ENCODE data around the gene RASA2. TPM values are rescaled to one million over a fixed set of nuclear protein-coding genes. Genes with fewer than 3 reads are reported as not detected.

RASA2 gene
- total and polyA plus RNA-seq, 8 donors: 2.6 to 32.1 (median 10.9) TPM

GRCh38 chr3:141525814-141526213 lies 39.0 kb downstream of the RASA2 start:
- H3K4me1 ChIP-seq: peaks cover 11 to 55% (median 28%) of the 10 kb centered on the region in 4 donors
- H3K27me3 ChIP-seq: no peaks in the 10 kb centered on the region
- 17 to 64% (median 38%) methylated on average over 2 of the region's 2 CpGs for WGBS, 5 donors
- H3K9me3 ChIP-seq: no peaks in the 10 kb centered on the region
- intact Hi-C loops (cut with DNase I; ENCODE audit: low total_unique reads): no loop called here
- peaks cover 0 to 25% (median 11%) of the 10 kb centered on the region in 4 donors for H3K36me3 ChIP-seq
- no peak overlapping the region for H3K27ac ChIP-seq
- H3K4me3 ChIP-seq: no peak overlapping the region
- TF ChIP-seq POLR2A (IDR thresholded peaks at IDR 0.05): no peak
- TF ChIP-seq CTCF (IDR thresholded peaks at IDR 0.05): no peak
- TF ChIP-seq EP300 (IDR thresholded peaks at IDR 0.05): no peak
- no peak for TF ChIP-seq POLR2AphosphoS5 (IDR thresholded peaks at IDR 0.05)
- DNase-seq: peak in 1 of 2 donors; percentile 12

GRCh38 chr3:141526709-141527108 lies 39.9 kb downstream of the RASA2 start:
- intact Hi-C loops (cut with DNase I; ENCODE audit: low total_unique reads): no loop called here

GRCh38 chr3:141528800-141529199 lies 42.0 kb downstream of the RASA2 start:
- 88 to 98% (median 92%) methylated on average over 1 of the region's 1 CpG for WGBS, 5 donors
- H3K9me3 ChIP-seq: no peaks in the 10 kb centered on the region

More at GRCh38 chr3:141526709-141527108, 39.9 kb downstream of the RASA2 start:
- Histone ChIP-seq H3K9me3 (no peaks in the 10 kb centered on the region), H3K4me1 (peaks cover 11 to 59% (median 28%) of the 10 kb centered on the region in 4 donors), H3K36me3 (peaks cover 0 to 25% (median 11%) of the 10 kb centered on the region in 4 donors), H3K27me3 (no peaks in the 10 kb centered on the region), H3K27ac (no peak overlapping the region), H3K4me3 (no peak overlapping the region)
- no peak for TF ChIP-seq CTCF (IDR thresholded peaks at IDR 0.05)
- TF ChIP-seq POLR2AphosphoS5 (IDR thresholded peaks at IDR 0.05): no peak
- no peak for TF ChIP-seq EP300 (IDR thresholded peaks at IDR 0.05)
- no peak for TF ChIP-seq POLR2A (IDR thresholded peaks at IDR 0.05)
- DNase-seq: no peak

GRCh38 chr3:141529256-141529655 lies 42.4 kb downstream of the RASA2 start:
- Histone ChIP-seq H3K4me1 (peaks cover 11 to 52% (median 24%) of the 10 kb centered on the region in 4 donors), H3K36me3 (peaks cover 0 to 4% (median 0%) of the 10 kb centered on the region in 4 donors), H3K27me3 (no peaks in the 10 kb centered on the region), H3K27ac (peak overlapping the region in 1 of 5 donors; percentile 24), H3K4me3 (no peak overlapping the region), H3K9me3 (no peaks in the 10 kb centered on the region)
- intact Hi-C loops (cut with DNase I; ENCODE audit: low total_unique reads): no loop called here
- no peak for DNase-seq
- TF ChIP-seq POLR2A (IDR thresholded peaks at IDR 0.05) (no peak), EP300 (IDR thresholded peaks at IDR 0.05) (no peak), POLR2AphosphoS5 (IDR thresholded peaks at IDR 0.05) (no peak), CTCF (IDR thresholded peaks at IDR 0.05) (no peak)

More at GRCh38 chr3:141528800-141529199, 42.0 kb downstream of the RASA2 start:
- Histone ChIP-seq H3K36me3 (peaks cover 0 to 9% (median 0%) of the 10 kb centered on the region in 4 donors), H3K4me3 (no peak overlapping the region), H3K27ac (peak overlapping the region in 1 of 5 donors; percentile 24), H3K4me1 (peaks cover 11 to 57% (median 27%) of the 10 kb centered on the region in 4 donors), H3K27me3 (no peaks in the 10 kb centered on the region)
- TF ChIP-seq EP300 (IDR thresholded peaks at IDR 0.05) (no peak), POLR2A (IDR thresholded peaks at IDR 0.05) (no peak), CTCF (IDR thresholded peaks at IDR 0.05) (no peak), POLR2AphosphoS5 (IDR thresholded peaks at IDR 0.05) (no peak)
- DNase-seq: no peak
- intact Hi-C loops (cut with DNase I; ENCODE audit: low total_unique reads): no loop called here

Data from stomach (tissue), 9 donors.